Measurements from ENCODE around the gene CHRNA1.

DNA sequence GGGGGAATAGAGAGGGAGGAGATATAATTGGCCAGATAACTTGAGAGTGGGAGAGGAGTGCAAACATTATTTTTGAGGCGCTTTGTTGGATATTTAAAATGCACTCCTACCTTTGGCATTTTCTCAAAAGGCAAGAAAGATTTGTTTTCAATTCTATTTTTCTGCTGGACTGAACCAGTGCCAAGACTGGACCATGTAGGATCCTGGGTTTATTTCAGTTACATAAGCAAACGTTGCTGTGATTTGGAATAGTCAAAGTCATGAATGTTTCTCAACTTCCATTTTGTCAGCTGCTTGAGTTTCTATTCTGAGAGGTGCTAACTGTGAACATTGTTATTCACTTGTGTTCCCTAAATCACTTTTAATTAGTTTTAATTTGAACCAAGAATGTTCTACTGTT lies 8.9 kb upstream of the CHRNA1 start:
- TF ChIP-seq, protein P1, sequence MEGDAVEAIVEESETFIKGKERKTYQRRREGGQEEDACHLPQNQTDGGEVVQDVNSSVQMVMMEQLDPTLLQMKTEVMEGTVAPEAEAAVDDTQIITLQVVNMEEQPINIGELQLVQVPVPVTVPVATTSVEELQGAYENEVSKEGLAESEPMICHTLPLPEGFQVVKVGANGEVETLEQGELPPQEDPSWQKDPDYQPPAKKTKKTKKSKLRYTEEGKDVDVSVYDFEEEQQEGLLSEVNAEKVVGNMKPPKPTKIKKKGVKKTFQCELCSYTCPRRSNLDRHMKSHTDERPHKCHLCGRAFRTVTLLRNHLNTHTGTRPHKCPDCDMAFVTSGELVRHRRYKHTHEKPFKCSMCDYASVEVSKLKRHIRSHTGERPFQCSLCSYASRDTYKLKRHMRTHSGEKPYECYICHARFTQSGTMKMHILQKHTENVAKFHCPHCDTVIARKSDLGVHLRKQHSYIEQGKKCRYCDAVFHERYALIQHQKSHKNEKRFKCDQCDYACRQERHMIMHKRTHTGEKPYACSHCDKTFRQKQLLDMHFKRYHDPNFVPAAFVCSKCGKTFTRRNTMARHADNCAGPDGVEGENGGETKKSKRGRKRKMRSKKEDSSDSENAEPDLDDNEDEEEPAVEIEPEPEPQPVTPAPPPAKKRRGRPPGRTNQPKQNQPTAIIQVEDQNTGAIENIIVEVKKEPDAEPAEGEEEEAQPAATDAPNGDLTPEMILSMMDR (IDR thresholded peaks at IDR 0.05; ENCODE audit: low read depth, low read length, missing input control), result no peak
- TF ChIP-seq, protein P2, sequence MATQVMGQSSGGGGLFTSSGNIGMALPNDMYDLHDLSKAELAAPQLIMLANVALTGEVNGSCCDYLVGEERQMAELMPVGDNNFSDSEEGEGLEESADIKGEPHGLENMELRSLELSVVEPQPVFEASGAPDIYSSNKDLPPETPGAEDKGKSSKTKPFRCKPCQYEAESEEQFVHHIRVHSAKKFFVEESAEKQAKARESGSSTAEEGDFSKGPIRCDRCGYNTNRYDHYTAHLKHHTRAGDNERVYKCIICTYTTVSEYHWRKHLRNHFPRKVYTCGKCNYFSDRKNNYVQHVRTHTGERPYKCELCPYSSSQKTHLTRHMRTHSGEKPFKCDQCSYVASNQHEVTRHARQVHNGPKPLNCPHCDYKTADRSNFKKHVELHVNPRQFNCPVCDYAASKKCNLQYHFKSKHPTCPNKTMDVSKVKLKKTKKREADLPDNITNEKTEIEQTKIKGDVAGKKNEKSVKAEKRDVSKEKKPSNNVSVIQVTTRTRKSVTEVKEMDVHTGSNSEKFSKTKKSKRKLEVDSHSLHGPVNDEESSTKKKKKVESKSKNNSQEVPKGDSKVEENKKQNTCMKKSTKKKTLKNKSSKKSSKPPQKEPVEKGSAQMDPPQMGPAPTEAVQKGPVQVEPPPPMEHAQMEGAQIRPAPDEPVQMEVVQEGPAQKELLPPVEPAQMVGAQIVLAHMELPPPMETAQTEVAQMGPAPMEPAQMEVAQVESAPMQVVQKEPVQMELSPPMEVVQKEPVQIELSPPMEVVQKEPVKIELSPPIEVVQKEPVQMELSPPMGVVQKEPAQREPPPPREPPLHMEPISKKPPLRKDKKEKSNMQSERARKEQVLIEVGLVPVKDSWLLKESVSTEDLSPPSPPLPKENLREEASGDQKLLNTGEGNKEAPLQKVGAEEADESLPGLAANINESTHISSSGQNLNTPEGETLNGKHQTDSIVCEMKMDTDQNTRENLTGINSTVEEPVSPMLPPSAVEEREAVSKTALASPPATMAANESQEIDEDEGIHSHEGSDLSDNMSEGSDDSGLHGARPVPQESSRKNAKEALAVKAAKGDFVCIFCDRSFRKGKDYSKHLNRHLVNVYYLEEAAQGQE (IDR thresholded peaks at IDR 0.05), result no peak
- TF ChIP-seq HNF4A (conservative IDR thresholded peaks at IDR 0.05) (no peak), GABPA (IDR thresholded peaks at IDR 0.05 in 1 of 2, conservative IDR thresholded peaks at IDR 0.05 in 1 of 2) (no peak), FOXA1 (IDR thresholded peaks at IDR 0.05) (no peak), SP1 (IDR thresholded peaks at IDR 0.05) (no peak), RAD21 (IDR thresholded peaks at IDR 0.05) (no peak), YY1 (IDR thresholded peaks at IDR 0.05) (no peak), RXRA (IDR thresholded peaks at IDR 0.05) (no peak)
- TF ChIP-seq, protein P3, sequence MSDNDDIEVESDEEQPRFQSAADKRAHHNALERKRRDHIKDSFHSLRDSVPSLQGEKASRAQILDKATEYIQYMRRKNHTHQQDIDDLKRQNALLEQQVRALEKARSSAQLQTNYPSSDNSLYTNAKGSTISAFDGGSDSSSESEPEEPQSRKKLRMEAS (IDR thresholded peaks at IDR 0.05), result no peak
